IPS DF 6.9 (cell line): ENCODE measurements around the gene PDCD1.
"Not testable (repeated sequence)": the region's sequence is repeated elsewhere in the genome, so short reads cannot be mapped to it uniquely, and the experiment has no call there.

Experiments
- DNase-seq: peaks from one replicate; pipeline ENCODE4 v3.0.0-alpha.2; 2013; ENCODE audit warnings: low read depth, low spot score
- H3K27ac ChIP-seq: one replicate; pipeline ENCODE4 v1.5.1; 2013; ENCODE audit warnings: low read length, control low read depth
- H3K27me3 ChIP-seq: 2 replicates; pipeline ENCODE4 v1.6.1; 2013; ENCODE audit warnings: mild to moderate bottlenecking, low read length; ENCODE audit not compliant: control insufficient read depth, insufficient read depth
- H3K36me3 ChIP-seq: 2 replicates; pipeline ENCODE4 v1.6.1; 2013; ENCODE audit warnings: low read length; ENCODE audit not compliant: control insufficient read depth, insufficient read depth
- H3K4me1 ChIP-seq: 2 replicates; pipeline ENCODE4 v1.6.1; 2013; ENCODE audit warnings: low read length; ENCODE audit not compliant: control insufficient read depth, insufficient read depth
- H3K4me3 ChIP-seq: 2 replicates; pipeline ENCODE4 v1.5.1; 2013; ENCODE audit warnings: mild to moderate bottlenecking, low read length
- H3K9me3 ChIP-seq: 2 replicates; pipeline ENCODE4 v1.6.1; 2013; ENCODE audit warnings: low read length, inconsistent platforms; ENCODE audit not compliant: control insufficient read depth, insufficient read depth
- WGBS: extraction: QIAGEN DNeasy Blood & Tissue Kit; methylation state at CpG from one replicate; pipeline ENCODE4 v1.1.7; 2013; ENCODE audit warnings: mixed read lengths, missing lambda C conversion rate; ENCODE audit not compliant: insufficient read length, insufficient coverage; 5-methylcytosine and 5-hydroxymethylcytosine counted together

PDCD1 gene

GRCh38 chr2:241821460-241822263 lies 37.0 kb downstream of the PDCD1 start:
- Histone ChIP-seq H3K9me3 (no peaks in the 10 kb centered on the region), H3K4me3 (no peak overlapping the region), H3K27me3 (no peaks in the 10 kb centered on the region), H3K36me3 (no peaks in the 10 kb centered on the region; the same call in 1 of the 2 replicates), H3K4me1 (0 out of 2 replicates have a peak, but pooled peaks cover 2% of the 10 kb centered on the region), H3K27ac (no peak overlapping the region)
- no peak for DNase-seq
- no CpG with 5 or more reads among the region's 28 CpGs for WGBS

DNA sequence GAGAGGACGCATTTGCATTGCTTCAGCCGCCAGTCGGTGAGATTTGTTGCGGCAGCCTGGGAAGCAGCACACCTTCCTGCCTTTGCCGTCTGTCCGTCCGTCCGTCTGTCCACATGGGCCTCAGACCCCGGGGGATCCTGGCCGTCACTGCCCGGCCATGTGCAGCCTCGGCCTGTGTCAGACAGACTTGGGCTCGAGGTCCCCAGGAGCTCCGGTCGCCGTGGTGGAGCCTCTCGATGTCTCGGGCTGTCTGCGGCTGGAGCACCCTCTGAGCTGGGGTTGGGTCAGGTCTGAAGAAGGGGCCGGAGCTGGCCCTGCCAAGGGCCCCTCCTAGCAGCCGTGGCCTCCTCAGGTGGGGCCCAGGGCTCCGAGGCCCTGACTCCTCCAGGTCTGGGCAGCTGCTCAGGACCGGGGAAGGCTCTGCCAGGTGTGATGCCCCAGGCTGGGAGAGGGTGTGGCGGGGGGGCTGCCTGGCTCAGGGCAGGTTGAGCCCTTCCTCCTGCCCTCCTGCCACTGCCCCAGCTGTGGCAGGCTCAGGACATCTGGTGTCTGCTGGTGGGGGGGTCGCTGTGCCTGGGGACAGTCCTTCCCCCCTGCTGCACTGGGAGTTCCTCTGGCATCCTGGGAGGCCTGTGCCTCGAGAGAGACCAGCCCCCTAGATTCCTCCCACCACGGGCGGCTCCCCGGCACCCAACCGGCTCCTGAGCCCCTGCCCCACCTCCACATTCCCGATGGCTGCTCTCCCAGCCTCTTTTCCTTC lies 37.9 kb downstream of the PDCD1 start:
- no peaks in the 10 kb centered on the region for H3K27me3 ChIP-seq
- H3K4me3 ChIP-seq: no peak overlapping the region
- no peaks in the 10 kb centered on the region; the same call in 1 of the 2 replicates for H3K36me3 ChIP-seq
- no peaks in the 10 kb centered on the region for H3K9me3 ChIP-seq
- DNase-seq: no peak
- peaks cover 2% of the 10 kb centered on the region; the same call in 1 of the 2 replicates for H3K4me1 ChIP-seq
- no peak overlapping the region for H3K27ac ChIP-seq
- no CpG with 5 or more reads among the region's 31 CpGs for whole genome bisulfite sequencing

DNA sequence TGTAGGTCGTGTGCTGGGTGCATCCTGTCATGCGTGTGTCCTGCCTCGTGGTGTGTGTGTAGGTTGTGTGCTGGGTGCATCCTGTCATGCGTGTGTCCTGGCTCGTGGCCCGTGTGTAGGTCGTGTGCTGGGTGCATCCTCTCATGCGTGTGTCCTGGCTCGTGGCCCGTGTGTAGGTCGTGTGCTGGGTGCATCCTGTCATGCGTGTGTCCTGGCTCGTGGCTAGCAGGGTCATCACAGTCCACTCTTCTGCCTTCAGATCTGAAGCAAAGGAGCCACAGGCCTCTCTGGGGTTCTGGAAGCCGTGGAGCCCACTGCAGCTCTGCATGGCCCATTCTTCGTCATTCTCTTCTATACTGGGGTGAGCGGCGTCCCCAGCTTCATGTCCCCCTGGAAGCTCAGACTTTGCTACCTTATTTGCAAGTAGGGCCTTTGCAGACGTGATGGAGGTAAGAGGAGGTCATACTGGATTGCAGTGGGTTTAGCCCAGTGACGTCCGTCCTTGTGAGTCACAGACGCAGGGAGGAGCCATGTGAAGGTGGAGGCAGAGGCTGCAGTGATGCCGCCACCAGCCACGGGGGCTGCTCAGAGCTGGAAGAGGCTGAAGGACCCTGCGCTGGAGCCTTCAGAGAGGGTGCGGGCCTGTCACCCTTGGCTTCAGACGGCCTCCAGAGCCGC lies 38.6 kb downstream of the PDCD1 start:
- DNase-seq, H3K4me3 ChIP-seq, H3K4me1 ChIP-seq, H3K27me3 ChIP-seq, H3K27ac ChIP-seq, H3K9me3 ChIP-seq, H3K36me3 ChIP-seq: not testable (repeated sequence)
- no CpG with 5 or more reads among the region's 27 CpGs for WGBS

DNA sequence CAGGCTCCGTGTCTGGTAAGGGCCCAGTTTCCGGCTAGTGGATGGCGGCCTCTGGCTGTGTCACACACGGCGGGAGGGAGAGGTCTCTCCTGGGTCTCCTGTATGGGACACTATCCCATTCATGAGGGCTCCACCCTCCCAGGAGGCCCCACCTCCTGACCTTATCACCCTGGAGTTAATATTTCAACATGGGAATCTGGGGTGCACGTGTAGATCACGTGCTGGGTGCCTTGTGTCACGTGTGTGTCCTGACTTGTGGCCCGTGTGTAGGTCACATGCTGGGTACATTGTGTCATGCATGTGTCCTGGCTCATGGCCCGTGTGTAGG lies 39.8 kb downstream of the PDCD1 start:
- H3K27me3 ChIP-seq: no peaks in the 10 kb centered on the region
- H3K9me3 ChIP-seq: no peaks in the 10 kb centered on the region
- no peak overlapping the region for H3K4me3 ChIP-seq
- WGBS: no CpG with 5 or more reads among the region's 10 CpGs
- H3K4me1 ChIP-seq: peaks cover 2% of the 10 kb centered on the region; the same call in 1 of the 2 replicates
- no peak overlapping the region for H3K27ac ChIP-seq
- H3K36me3 ChIP-seq: no peaks in the 10 kb centered on the region; the same call in 1 of the 2 replicates
- DNase-seq: no peak

DNA sequence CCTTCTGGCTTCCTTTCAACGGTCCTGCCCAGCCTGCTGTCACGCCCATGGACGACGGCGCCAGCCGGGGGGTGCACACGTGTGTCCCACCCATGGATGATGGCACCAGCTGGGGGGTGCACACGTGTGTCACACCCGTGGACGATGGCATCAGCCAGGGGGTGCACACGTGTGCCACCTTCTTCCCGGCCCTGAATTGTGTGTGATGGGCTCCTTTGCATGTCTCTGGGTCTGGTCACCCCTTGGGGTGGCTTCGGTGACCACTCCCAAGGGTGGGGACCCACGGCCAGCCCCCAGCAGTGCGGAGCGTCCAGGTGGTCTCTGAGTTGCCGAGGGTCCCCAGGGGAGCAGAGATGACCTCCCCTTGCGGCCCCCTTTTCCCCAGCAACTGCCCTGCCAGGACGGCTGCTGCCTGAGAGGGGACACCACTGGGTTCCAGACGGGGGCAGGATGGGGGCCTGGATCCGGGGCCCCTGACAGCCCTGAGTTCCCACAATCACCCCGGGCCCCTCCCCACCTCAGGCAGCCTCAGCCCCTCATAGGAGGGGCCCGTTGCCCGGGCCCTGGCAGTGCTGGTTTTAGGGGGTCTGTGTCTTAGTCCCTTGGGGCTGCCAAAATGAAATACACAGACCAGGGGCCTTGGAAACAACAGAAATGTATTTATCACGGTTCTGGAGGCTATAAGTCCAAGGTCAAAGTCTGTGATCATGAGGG lies 40.3 kb downstream of the PDCD1 start:
- no peaks in the 10 kb centered on the region for H3K9me3 ChIP-seq
- H3K27me3 ChIP-seq: no peaks in the 10 kb centered on the region
- WGBS: no CpG with 5 or more reads among the region's 25 CpGs
- H3K36me3 ChIP-seq: no peaks in the 10 kb centered on the region; the same call in 1 of the 2 replicates
- peaks cover 2% of the 10 kb centered on the region; the same call in 1 of the 2 replicates for H3K4me1 ChIP-seq
- no peak for DNase-seq
- H3K27ac ChIP-seq: no peak overlapping the region
- no peak overlapping the region for H3K4me3 ChIP-seq

DNA sequence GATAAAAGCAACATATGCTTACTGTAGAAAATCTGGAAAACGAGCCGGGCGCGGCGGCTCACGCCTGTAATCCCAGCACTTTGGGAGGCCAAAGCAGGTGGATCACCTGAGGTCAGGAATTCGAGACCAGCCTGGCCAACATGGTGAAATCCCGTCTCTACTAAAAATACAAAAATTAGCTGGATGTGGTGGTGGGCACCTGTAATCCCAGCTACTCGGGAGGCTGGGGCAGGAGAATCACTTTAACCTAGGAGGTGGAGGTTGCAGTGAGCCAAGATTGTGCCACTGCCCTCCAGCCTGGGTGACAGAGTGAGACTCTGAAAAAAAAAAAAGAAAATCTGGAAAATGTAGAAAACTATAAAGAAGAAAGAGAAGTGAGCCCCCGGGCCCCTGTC lies 40.9 kb downstream of the PDCD1 start:
- not testable (repeated sequence) for H3K27ac ChIP-seq, H3K4me1 ChIP-seq, H3K4me3 ChIP-seq, DNase-seq, H3K27me3 ChIP-seq, H3K36me3 ChIP-seq, H3K9me3 ChIP-seq
- WGBS: no CpG with 5 or more reads among the region's 10 CpGs

GRCh38 chr2:241817126-241817820 lies 41.4 kb downstream of the PDCD1 start:
- WGBS: no CpG with 5 or more reads among the region's 16 CpGs
- DNase-seq: no peak
- Histone ChIP-seq H3K4me3 (no peak overlapping the region), H3K9me3 (no peaks in the 10 kb centered on the region), H3K27me3 (no peaks in the 10 kb centered on the region), H3K27ac (no peak overlapping the region), H3K36me3 (no peaks in the 10 kb centered on the region; the same call in 1 of the 2 replicates), H3K4me1 (peaks cover 2% of the 10 kb centered on the region; the same call in 1 of the 2 replicates)

DNA sequence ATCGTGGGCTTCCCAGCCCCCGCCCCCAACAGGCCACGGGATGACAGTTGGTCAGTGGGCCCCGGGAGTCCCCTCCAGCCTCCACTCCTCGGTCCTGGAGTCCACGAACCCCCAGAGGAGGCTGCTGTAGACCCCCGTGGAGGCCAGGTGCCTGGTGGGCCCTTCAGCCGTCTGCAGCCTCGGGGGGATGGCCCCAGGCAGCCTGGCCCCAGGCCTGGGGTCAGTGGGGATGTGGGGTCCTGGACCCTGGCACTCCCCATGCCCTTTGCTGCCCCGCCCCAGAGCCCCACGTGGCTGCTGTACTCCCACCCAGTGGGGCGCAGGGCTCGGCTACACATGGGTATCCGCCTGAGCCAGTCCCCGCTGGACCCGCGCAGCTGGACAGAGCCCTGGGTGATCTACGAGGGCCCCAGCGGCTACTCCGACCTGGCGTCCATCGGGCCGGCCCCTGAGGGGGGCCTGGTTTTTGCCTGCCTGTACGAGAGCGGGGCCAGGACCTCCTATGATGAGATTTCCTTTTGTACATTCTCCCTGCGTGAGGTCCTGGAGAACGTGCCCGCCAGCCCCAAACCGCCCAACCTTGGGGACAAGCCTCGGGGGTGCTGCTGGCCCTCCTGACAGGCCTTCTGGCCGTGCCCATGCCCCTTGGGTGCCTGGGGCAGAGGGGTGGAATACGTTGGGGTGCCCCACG lies 42.1 kb downstream of the PDCD1 start:
- Histone ChIP-seq H3K27me3 (no peaks in the 10 kb centered on the region), H3K4me3 (no peak overlapping the region), H3K36me3 (no peaks in the 10 kb centered on the region; the same call in 1 of the 2 replicates), H3K9me3 (no peaks in the 10 kb centered on the region), H3K4me1 (peaks cover 2% of the 10 kb centered on the region; the same call in 1 of the 2 replicates), H3K27ac (no peak overlapping the region)
- WGBS: no CpG with 5 or more reads among the region's 33 CpGs
- DNase-seq: no peak
